A673 (cell line): ENCODE results near the gene ATP10B. TPM values are rescaled to one million over a fixed set of nuclear protein-coding genes. Genes with fewer than 3 reads are reported as not detected.

Source experiments
- BruUV-seq: library from RNA; stranded (reverse); fragments of 400-500 nt; replicated peaks from 2 replicates; lab custom pipeline; 2021; lab: Mats Ljungman, UMichigan
- CTCF ChIA-PET: fragments of 300-600 bp; sonication (Branson Sonifier 250); formaldehyde crosslinking; loops from one replicate; lab custom pipeline; 2022; ENCODE audit warnings: antibody characterized with exemption; lab: Charles Lee
- POLR2A ChIA-PET: fragments of 300-600 bp; sonication (Branson Sonifier 250); formaldehyde crosslinking; loops from one replicate; lab custom pipeline; 2022; ENCODE audit warnings: antibody characterized with exemption; ENCODE audit not compliant: low non-redundant PET; lab: Charles Lee
- DNase-seq: peaks from one replicate; pipeline ENCODE4 v3.0.0-alpha.2; 2015; ENCODE audit warnings: low spot score
- H3K27ac ChIP-seq: fragments of 200-600 bp; sonication (generic); 2 replicates; pipeline ENCODE4 v1.5.1; 2016; ENCODE audit warnings: mixed run types, low read depth, mild to moderate bottlenecking, mixed read lengths, antibody characterized with exemption, low read length; ENCODE audit not compliant: poor library complexity, severe bottlenecking
- H3K27me3 ChIP-seq: fragments of 200-600 bp; sonication (generic); replicated peaks from 2 replicates; pipeline ENCODE4 v1.6.1; 2017; ENCODE audit warnings: mixed run types, low read depth, mild to moderate bottlenecking, mixed read lengths, antibody characterized with exemption, low read length; ENCODE audit not compliant: insufficient read depth, poor library complexity
- H3K36me3 ChIP-seq: fragments of 200-600 bp; sonication (generic); 2 replicates; pipeline ENCODE4 v1.6.1; 2016; ENCODE audit warnings: mixed run types, mild to moderate bottlenecking, mixed read lengths, antibody characterized with exemption, low read length; ENCODE audit not compliant: insufficient read depth, poor library complexity, severe bottlenecking
- H3K4me1 ChIP-seq: fragments of 200-600 bp; sonication (generic); 2 replicates; pipeline ENCODE4 v1.6.1; 2017; ENCODE audit warnings: mixed run types, mild to moderate bottlenecking, mixed read lengths, antibody characterized with exemption, low read length; ENCODE audit not compliant: insufficient read depth, poor library complexity, severe bottlenecking
- H3K4me3 ChIP-seq: fragments of 200-600 bp; sonication (generic); 2 replicates; pipeline ENCODE4 v1.5.1; 2016; ENCODE audit warnings: low read depth, mixed run types, mild to moderate bottlenecking, mixed read lengths, low read length; ENCODE audit not compliant: poor library complexity, severe bottlenecking
- H3K9me3 ChIP-seq: fragments of 200-600 bp; sonication (generic); 2 replicates; pipeline ENCODE4 v1.6.1; 2016; ENCODE audit warnings: mixed run types, low read depth, mild to moderate bottlenecking, mixed read lengths, antibody characterized with exemption, low read length; ENCODE audit not compliant: poor library complexity, severe bottlenecking
- CTCF ChIP-seq: fragments of 300-800, 200-600 bp; sonication (generic); conservative IDR thresholded peaks from 2 replicates; pipeline ENCODE4 v1.5.1; 2017; ENCODE audit warnings: low read depth, mild to moderate bottlenecking, antibody characterized with exemption, low read length, moderate library complexity, mixed read lengths
- EZH2 ChIP-seq: fragments of 200-600 bp; sonication (generic); IDR thresholded peaks from 2 replicates; pipeline ENCODE4 v1.6.1; 2017; ENCODE audit warnings: borderline replicate concordance, low read depth, mild to moderate bottlenecking, mixed read lengths, antibody characterized with exemption, low read length; ENCODE audit not compliant: poor library complexity, severe bottlenecking
- intact Hi-C: fragments of 100-400 bp; cut with micrococcal nuclease; formaldehyde crosslinking; loops from one replicate; pipeline ENCODE4 v1.10.0; 2022; ENCODE audit not compliant: unreplicated experiment
- total RNA-seq: library from RNA; stranded (reverse); gene quantifications from 2 replicates; pipeline ENCODE4 v1.2.3, GENCODE V29; 2021

ATP10B gene
- total RNA-seq, 1 experiment from 2014 or later = not detected

- Histone ChIP-seq H3K36me3 (no peaks in the 10 kb centered on the region), H3K4me1 (no peaks in the 10 kb centered on the region), H3K27ac (no peak overlapping the region), H3K27me3 (no peaks in the 10 kb centered on the region), H3K4me3 (no peak overlapping the region), H3K9me3 (no peaks in the 10 kb centered on the region)
- DNase-seq = no peak
- ChIA-PET CTCF (no interaction called here), POLR2A (no interaction called here)
- TF ChIP-seq CTCF (no peak), EZH2 (no peak)
- no TSS peak for BruUV-seq
- intact Hi-C loops = no loop called here
These were observed 84.9 kb downstream of the ATP10B start for GRCh38 chr5:160767062-160767461.

- Histone ChIP-seq H3K9me3 (no peaks in the 10 kb centered on the region), H3K27me3 (no peaks in the 10 kb centered on the region), H3K36me3 (no peaks in the 10 kb centered on the region), H3K27ac (no peak overlapping the region), H3K4me3 (no peak overlapping the region), H3K4me1 (no peaks in the 10 kb centered on the region)
- no TSS peak for BruUV-seq
- intact Hi-C loops = no loop called here
- CTCF ChIA-PET = no interaction called here
- no peak for DNase-seq
- POLR2A ChIA-PET = no interaction called here
- no peak for TF ChIP-seq EZH2
- TF ChIP-seq CTCF = no peak
These were observed 92.0 kb downstream of the ATP10B start for GRCh38 chr5:160760008-160760407.

- Histone ChIP-seq H3K27ac (no peak overlapping the region), H3K27me3 (no peaks in the 10 kb centered on the region), H3K9me3 (no peaks in the 10 kb centered on the region), H3K36me3 (no peaks in the 10 kb centered on the region), H3K4me1 (no peaks in the 10 kb centered on the region), H3K4me3 (no peak overlapping the region)
- CTCF ChIA-PET = no interaction called here
- POLR2A ChIA-PET = no interaction called here
- BruUV-seq = no TSS peak
- TF ChIP-seq CTCF (no peak), EZH2 (no peak)
- intact Hi-C loops = no loop called here
- DNase-seq = no peak
These were observed 94.8 kb downstream of the ATP10B start for GRCh38 chr5:160757194-160757593.
